Testis (tissue), 3 donors: Measurements from ENCODE around the gene CBFB. TPM values are rescaled to one million over a fixed set of nuclear protein-coding genes. Genes with fewer than 3 reads are reported as not detected.

Experiments used
- DNase-seq: peaks from one replicate; pipeline ENCODE4 v3.0.0-alpha.2; 2019
- H3K27ac ChIP-seq, 2 donors: fragments of 200-600 bp; sonication (generic); one replicate each; pipeline ENCODE4 v1.5.1; 2019
- H3K27me3 ChIP-seq: fragments of 200-600 bp; sonication (generic); one replicate; pipeline ENCODE4 v1.5.1; 2019
- H3K36me3 ChIP-seq: fragments of 200-600 bp; sonication (generic); one replicate; pipeline ENCODE4 v1.5.1; 2017; ENCODE audit warnings: low read depth; ENCODE audit errors: missing control alignments
- H3K4me1 ChIP-seq: fragments of 200-600 bp; sonication (generic); one replicate; pipeline ENCODE4 v1.5.1; 2019
- H3K4me3 ChIP-seq, 2 donors: fragments of 200-600 bp; sonication (generic); one replicate each; pipeline ENCODE4 v1.5.1; 2017 to 2019
- H3K9me3 ChIP-seq: fragments of 200-600 bp; sonication (generic); one replicate; pipeline ENCODE4 v1.5.1; 2017
- CTCF ChIP-seq, 3 experiments: fragments of 450-650 bp in 2 of 3; fragments of 200-600 bp in 1 of 3; sonication (generic) in 1 of 3; IDR thresholded peaks; one replicate each; pipeline ENCODE4 v1.5.1; 2016 to 2019; ENCODE audit warnings: antibody characterized with exemption in 3 of 3, mild to moderate bottlenecking in 2 of 3, moderate library complexity in 1 of 3
- POLR2A ChIP-seq: fragments of 450-650 bp; IDR thresholded peaks from one replicate; pipeline ENCODE4 v1.6.1; 2017; ENCODE audit warnings: antibody characterized with exemption, mild to moderate bottlenecking, moderate library complexity
- WGBS, 2 donors: methylation state at CpG; one replicate each; pipeline ENCODE4 v1.1.5; 2018; 5-methylcytosine and 5-hydroxymethylcytosine counted together
- intact Hi-C: fragments of 100-400 bp; cut with DNase I; formaldehyde crosslinking; loops from one replicate; pipeline ENCODE4 v1.15.1; 2023; ENCODE audit warnings: low total_unique reads
- polyA plus RNA-seq: library from polyadenylated mRNA; stranded (reverse); fragments of 350-450 nt; fragmentation: Illumina TruSeq; extraction: RNeasy Lipid Tissue Mini Kit (QIAGEN cat#74804); gene quantifications from one replicate; pipeline ENCODE4 v1.2.3, GENCODE V29; 2014; ENCODE audit warnings: low read depth, low replicate concordance; ENCODE audit not compliant: insufficient read depth
- total RNA-seq, 2 donors: library from RNA; depleted of rRNA; stranded (reverse); fragments of >200 nt; gene quantifications; one replicate each; pipeline ENCODE4 v1.2.3, GENCODE V29; 2016

CBFB gene
- total and polyA plus RNA-seq, 3 donors from 2014 or later, result 15.3 to 34.9 (median 23.3) TPM

GRCh38 chr16:67086822-67087221, 57.9 kb downstream of the CBFB start:
- TF ChIP-seq POLR2A, result no peak
- TF ChIP-seq CTCF (IDR thresholded peaks at IDR 0.05), result no peak
- intact Hi-C loops, result no loop called here

GRCh38 chr16:67087291-67087690, 58.3 kb downstream of the CBFB start:
- no peaks in the 10 kb centered on the region for H3K36me3 ChIP-seq
- H3K9me3 ChIP-seq, result no peaks in the 10 kb centered on the region
- 59 to 78% methylated on average over 1 of the region's 1 CpG for WGBS, 2 donors
- no peak overlapping the region for H3K27ac ChIP-seq
- H3K27me3 ChIP-seq, result no peaks in the 10 kb centered on the region
- H3K4me3 ChIP-seq, result no peak overlapping the region
- H3K4me1 ChIP-seq, result no peaks in the 10 kb centered on the region
- no peak for DNase-seq
- intact Hi-C loops, result no loop called here
- TF ChIP-seq POLR2A, result no peak
- TF ChIP-seq CTCF (IDR thresholded peaks at IDR 0.05), result no peak

More at GRCh38 chr16:67086822-67087221, 57.9 kb downstream of the CBFB start:
- Histone ChIP-seq H3K4me1 (no peaks in the 10 kb centered on the region), H3K9me3 (no peaks in the 10 kb centered on the region), H3K36me3 (no peaks in the 10 kb centered on the region), H3K27me3 (no peaks in the 10 kb centered on the region), H3K4me3 (no peak overlapping the region), H3K27ac (no peak overlapping the region)
- no peak for DNase-seq

- no peaks in the 10 kb centered on the region for H3K4me1 ChIP-seq
- intact Hi-C loops, result no loop called here
- H3K27ac ChIP-seq, result no peak overlapping the region
- H3K27me3 ChIP-seq, result no peaks in the 10 kb centered on the region
- TF ChIP-seq CTCF (IDR thresholded peaks at IDR 0.05) (no peak), POLR2A (no peak)
- no peaks in the 10 kb centered on the region for H3K9me3 ChIP-seq
- no peak overlapping the region for H3K4me3 ChIP-seq
- H3K36me3 ChIP-seq, result no peaks in the 10 kb centered on the region
- DNase-seq, result no peak
Measured at GRCh38 chr16:67087803-67088202, 58.9 kb downstream of the CBFB start.

GRCh38 chr16:67088551-67088950, 59.6 kb downstream of the CBFB start:
- Histone ChIP-seq H3K9me3 (no peaks in the 10 kb centered on the region), H3K27ac (no peak overlapping the region), H3K36me3 (no peaks in the 10 kb centered on the region), H3K27me3 (no peaks in the 10 kb centered on the region), H3K4me3 (no peak overlapping the region), H3K4me1 (no peaks in the 10 kb centered on the region)
- TF ChIP-seq POLR2A (no peak), CTCF (IDR thresholded peaks at IDR 0.05) (no peak)
- no peak for DNase-seq
- 60 to 61% methylated on average over 4 of the region's 4 CpGs for WGBS, 2 donors
- intact Hi-C loops, result no loop called here

DNA sequence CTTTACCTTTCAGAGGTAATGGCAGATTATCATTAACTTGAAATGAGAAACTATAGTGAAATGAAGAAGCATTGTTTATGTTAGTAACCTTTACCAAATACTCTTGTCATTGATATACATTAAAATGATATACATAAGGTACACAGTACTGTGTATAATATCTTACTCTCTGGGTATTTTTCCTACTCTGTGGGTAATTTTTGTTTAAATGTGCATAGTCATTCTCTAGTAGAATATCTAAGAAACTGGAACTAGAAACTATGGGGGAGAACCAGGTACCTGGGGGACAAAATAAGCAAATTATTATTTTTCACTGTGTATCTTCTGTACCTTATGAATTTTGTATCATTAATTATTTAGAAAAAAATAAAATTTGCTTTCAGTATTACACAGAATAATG, 60.2 kb downstream of the CBFB start:
- Histone ChIP-seq H3K9me3 (no peaks in the 10 kb centered on the region), H3K4me3 (no peak overlapping the region), H3K27ac (no peak overlapping the region), H3K4me1 (no peaks in the 10 kb centered on the region), H3K27me3 (no peaks in the 10 kb centered on the region), H3K36me3 (no peaks in the 10 kb centered on the region)
- DNase-seq, result no peak
- intact Hi-C loops, result no loop called here
- TF ChIP-seq CTCF (IDR thresholded peaks at IDR 0.05) (no peak), POLR2A (no peak)
